ENCODE results near the gene POPDC3.

DNA sequence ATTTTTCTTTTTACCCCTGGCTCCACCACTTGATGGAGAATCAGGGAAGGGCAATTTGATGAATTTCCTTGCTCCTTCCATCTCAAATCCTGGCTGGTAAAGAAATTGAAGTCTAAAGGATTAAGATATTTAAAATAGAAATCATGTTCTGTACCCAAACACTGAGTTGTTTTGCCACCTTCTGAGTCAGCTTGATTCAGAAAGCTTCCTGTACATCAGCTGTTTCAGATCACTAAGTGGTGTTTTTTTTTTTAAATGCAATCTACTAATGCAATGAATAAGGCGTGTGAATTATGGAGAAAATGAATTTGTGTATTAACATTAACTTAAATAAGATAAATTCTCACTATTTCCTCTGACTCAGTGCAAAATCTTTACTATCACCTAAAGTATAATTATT lies 11.5 kb upstream of the POPDC3 start:
- TF ChIP-seq TAF1 (IDR thresholded peaks at IDR 0.05; ENCODE audit: borderline replicate concordance, low read depth, low read length) (no peak), POLR2A (IDR thresholded peaks at IDR 0.05; ENCODE audit: low read depth, low read length) (no peak)

Data from GM12892 (cell line).